Adrenal gland (tissue), 12 donors: Measurements from ENCODE around the gene CACNA1F. TPM values are rescaled to one million over a fixed set of nuclear protein-coding genes. Genes with fewer than 3 reads are reported as not detected.

ENCODE experiments used
- DNase-seq, 7 donors: peaks; one replicate each; pipeline ENCODE4 v3.0.0-alpha.2; 2019 to 2020
- H3K27ac ChIP-seq, 5 donors: fragments of 200-600 bp; sonication (generic) in 4 of 5; 1 replicate in 3 of 5; 2 replicates in 2 of 5; pipeline versions ENCODE4 v1.5.1 to v1.8.0; 2016 to 2020; ENCODE audit warnings: mild to moderate bottlenecking in 1 of 5
- H3K27me3 ChIP-seq: fragments of 200-600 bp; 2 replicates; pipeline ENCODE4 v1.8.0; 2021
- H3K36me3 ChIP-seq, 2 donors: fragments of 200-600 bp; replicated peaks in 1 of 2; 1 replicate in 1 of 2; 2 replicates in 1 of 2; pipeline versions ENCODE4 v1.5.1 to v1.8.0; 2018 to 2022
- H3K4me1 ChIP-seq, 2 donors: fragments of 200-600 bp; replicated peaks in 1 of 2; 1 replicate in 1 of 2; 2 replicates in 1 of 2; pipeline versions ENCODE4 v1.5.1 to v1.8.0; 2018 to 2021
- H3K4me3 ChIP-seq, 4 donors: fragments of 200-600 bp; sonication (generic) in 3 of 4; one replicate each; pipeline ENCODE4 v1.5.1; 2016 to 2018
- H3K9me3 ChIP-seq, 3 donors: fragments of 200-600 bp; sonication (generic) in 1 of 3; replicated peaks in 1 of 3; 1 replicate in 2 of 3; 2 replicates in 1 of 3; pipeline versions ENCODE4 v1.5.1 to v1.8.0; 2016 to 2021
- POLR2A ChIP-seq, 2 donors: fragments of 450-650 bp; IDR thresholded peaks; one replicate each; pipeline ENCODE4 v1.6.1; 2017; ENCODE audit warnings: antibody characterized with exemption in 2 of 2, mild to moderate bottlenecking in 2 of 2, moderate library complexity in 1 of 2
- WGBS, 4 donors: extraction: QIAGEN DNeasy Blood & Tissue Kit in 2 of 4; methylation state at CpG; one replicate each; pipeline versions ENCODE4 v1.1.5 to v1.1.7; 2013 to 2017; 5-methylcytosine and 5-hydroxymethylcytosine counted together
- intact Hi-C, 2 donors: fragments of 100-400 bp; cut with DNase I; formaldehyde crosslinking; loops; one replicate each; pipeline versions ENCODE4 v1.14.1 to v1.15.0; 2022 to 2023
- polyA plus RNA-seq, 3 donors: library from polyadenylated mRNA; stranded (reverse); fragments of 200-250 nt in 2 of 3; fragments of 350-450 nt in 1 of 3; fragmentation: Illumina TruSeq in 1 of 3; extraction: RNeasy Lipid Tissue Mini Kit (QIAGEN cat#74804) in 1 of 3; gene quantifications; one replicate each; pipeline ENCODE4 v1.2.3, GENCODE V29; 2013 to 2014
- total RNA-seq, 9 donors: library from RNA; depleted of rRNA in 4 of 9; stranded (reverse); fragments of >200 nt in 4 of 9; fragments of 120-200 nt in 1 of 9; fragmentation: NEBNext Ultra II Directional in 1 of 9; extraction: Animal tissue kit (Norgen Biotek cat#: 25700) in 1 of 9; gene quantifications; one replicate each; pipeline versions ENCODE4 v1.1.0 to v1.2.4, GENCODE V29; 2013 to 2023
- TF ChIP-seq, protein P1 (sequence below), 6 experiments: fragments of 450-650 bp in 4 of 6; fragments of 200-600 bp in 2 of 6; sonication (generic) in 1 of 6; IDR thresholded peaks; 1 replicate in 5 of 6; 2 replicates in 1 of 6; pipeline versions ENCODE4 v1.5.1 to v1.8.0; 2016 to 2021; ENCODE audit warnings: antibody characterized with exemption in 6 of 6, mild to moderate bottlenecking in 2 of 6, moderate library complexity in 1 of 6
- donor health status: healthy with polysubstance abuse.
- donor health status: Bipolar disorder and iron deficiency.
- donor health status: DM: yes; HTN: yes; CAD: no.
- donor health status: DM: no; HTN: no; CAD: no.
- donor health status: DM: no; HTN: no; CAD: no.
- donor health status: DM: yes; HTN: yes; CAD: no.

CACNA1F gene
- total and polyA plus RNA-seq, 12 donors: 0.13 to 0.24 (median 0.17) TPM; not detected in 7

DNA sequence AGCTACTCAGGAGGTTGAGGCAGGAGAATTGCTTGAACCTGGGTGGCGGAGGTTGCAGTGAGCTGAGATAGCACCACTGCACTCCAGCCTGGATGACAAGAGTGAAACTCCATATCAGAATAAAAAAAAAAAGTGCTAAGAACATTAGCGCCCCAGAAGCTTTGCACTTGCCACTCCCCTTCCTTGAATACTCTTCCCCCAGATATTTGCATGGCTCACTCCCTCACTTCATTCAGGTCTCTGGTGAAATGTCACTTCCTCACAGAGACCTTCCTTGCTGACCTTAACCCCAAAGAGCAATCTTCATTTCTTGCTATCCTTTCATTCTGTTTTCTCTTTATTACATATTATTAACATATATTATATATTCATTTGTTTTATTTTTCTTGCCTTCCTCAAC, 11.3 kb downstream of the CACNA1F start:
- 60 to 79% (median 74%) methylated on average over 2 of the region's 2 CpGs for WGBS, 4 donors
- no peaks in the 10 kb centered on the region for H3K27me3 ChIP-seq
- H3K36me3 ChIP-seq: no peaks in the 10 kb centered on the region
- no peak for TF ChIP-seq POLR2A (IDR thresholded peaks at IDR 0.05)
- TF ChIP-seq, protein P1, sequence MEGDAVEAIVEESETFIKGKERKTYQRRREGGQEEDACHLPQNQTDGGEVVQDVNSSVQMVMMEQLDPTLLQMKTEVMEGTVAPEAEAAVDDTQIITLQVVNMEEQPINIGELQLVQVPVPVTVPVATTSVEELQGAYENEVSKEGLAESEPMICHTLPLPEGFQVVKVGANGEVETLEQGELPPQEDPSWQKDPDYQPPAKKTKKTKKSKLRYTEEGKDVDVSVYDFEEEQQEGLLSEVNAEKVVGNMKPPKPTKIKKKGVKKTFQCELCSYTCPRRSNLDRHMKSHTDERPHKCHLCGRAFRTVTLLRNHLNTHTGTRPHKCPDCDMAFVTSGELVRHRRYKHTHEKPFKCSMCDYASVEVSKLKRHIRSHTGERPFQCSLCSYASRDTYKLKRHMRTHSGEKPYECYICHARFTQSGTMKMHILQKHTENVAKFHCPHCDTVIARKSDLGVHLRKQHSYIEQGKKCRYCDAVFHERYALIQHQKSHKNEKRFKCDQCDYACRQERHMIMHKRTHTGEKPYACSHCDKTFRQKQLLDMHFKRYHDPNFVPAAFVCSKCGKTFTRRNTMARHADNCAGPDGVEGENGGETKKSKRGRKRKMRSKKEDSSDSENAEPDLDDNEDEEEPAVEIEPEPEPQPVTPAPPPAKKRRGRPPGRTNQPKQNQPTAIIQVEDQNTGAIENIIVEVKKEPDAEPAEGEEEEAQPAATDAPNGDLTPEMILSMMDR (IDR thresholded peaks at IDR 0.05): no peak
- H3K4me3 ChIP-seq: no peak overlapping the region
- no peak overlapping the region for H3K27ac ChIP-seq
- intact Hi-C loops: no loop called here
- no peaks in the 10 kb centered on the region for H3K4me1 ChIP-seq
- DNase-seq: no peak
- no peaks in the 10 kb centered on the region for H3K9me3 ChIP-seq

DNA sequence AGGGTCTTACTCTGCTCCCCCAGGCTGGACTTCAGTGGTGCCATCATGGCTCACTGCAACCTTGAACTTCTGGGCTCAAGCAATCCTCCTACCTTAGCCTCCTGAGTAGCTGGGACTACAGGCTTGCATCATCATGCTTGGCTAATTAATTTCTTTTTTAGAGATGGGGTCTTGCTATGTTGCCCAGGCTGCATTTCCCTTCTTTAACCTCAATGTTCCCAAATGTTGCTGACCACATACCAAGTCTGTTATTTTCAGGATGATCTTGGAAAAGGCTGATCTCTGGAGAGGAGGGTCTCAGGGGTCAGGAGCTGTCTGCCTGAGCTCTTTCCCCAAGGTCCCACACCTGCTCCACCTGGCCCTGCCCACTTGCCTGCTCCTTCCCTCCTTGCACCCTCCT, 13.0 kb downstream of the CACNA1F start:
- DNase-seq: no peak
- H3K27ac ChIP-seq: no peak overlapping the region
- TF ChIP-seq, protein P1 (IDR thresholded peaks at IDR 0.05): no peak
- no peak for TF ChIP-seq POLR2A (IDR thresholded peaks at IDR 0.05)
- H3K4me1 ChIP-seq: no peaks in the 10 kb centered on the region
- no peaks in the 10 kb centered on the region for H3K9me3 ChIP-seq
- no peaks in the 10 kb centered on the region for H3K36me3 ChIP-seq
- no peak overlapping the region for H3K4me3 ChIP-seq
- H3K27me3 ChIP-seq: no peaks in the 10 kb centered on the region
- intact Hi-C loops: no loop called here

DNA sequence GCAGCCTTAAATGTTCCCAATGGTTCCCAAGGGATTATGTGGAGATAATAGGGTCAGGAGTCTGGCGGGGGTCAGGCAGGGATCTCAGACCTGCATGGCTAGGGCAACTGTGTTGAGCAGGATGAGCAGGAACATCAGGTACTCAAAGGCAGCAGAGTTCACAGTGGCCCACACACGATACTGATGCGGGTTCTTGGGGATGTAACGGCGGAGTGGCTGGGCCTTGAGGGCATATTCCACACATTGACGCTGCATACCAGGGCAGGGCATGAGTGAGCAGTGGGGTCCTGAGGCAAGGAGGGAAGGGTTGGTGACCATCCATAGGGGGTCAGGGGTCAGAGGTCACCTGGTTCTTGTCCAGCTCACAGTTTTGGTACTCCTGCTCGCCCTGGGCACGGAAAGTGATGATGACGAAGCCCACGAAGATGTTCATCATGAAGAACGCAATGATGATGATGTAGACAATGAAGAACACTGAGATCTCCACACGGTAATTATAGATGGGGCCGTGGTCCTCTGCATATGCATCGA, 18.1 kb downstream of the CACNA1F start:
- H3K36me3 ChIP-seq: no peaks in the 10 kb centered on the region
- no peaks in the 10 kb centered on the region for H3K27me3 ChIP-seq
- no peaks in the 10 kb centered on the region for H3K9me3 ChIP-seq
- TF ChIP-seq POLR2A (IDR thresholded peaks at IDR 0.05): no peak
- TF ChIP-seq, protein P1 (IDR thresholded peaks at IDR 0.05): no peak
- no peak overlapping the region for H3K27ac ChIP-seq
- H3K4me1 ChIP-seq: no peaks in the 10 kb centered on the region
- H3K4me3 ChIP-seq: no peak overlapping the region
- intact Hi-C loops: no loop called here
- no peak for DNase-seq
- 63 to 86% (median 72%) methylated on average over 5 to 14 of the region's 14 CpGs for WGBS, 4 donors

DNA sequence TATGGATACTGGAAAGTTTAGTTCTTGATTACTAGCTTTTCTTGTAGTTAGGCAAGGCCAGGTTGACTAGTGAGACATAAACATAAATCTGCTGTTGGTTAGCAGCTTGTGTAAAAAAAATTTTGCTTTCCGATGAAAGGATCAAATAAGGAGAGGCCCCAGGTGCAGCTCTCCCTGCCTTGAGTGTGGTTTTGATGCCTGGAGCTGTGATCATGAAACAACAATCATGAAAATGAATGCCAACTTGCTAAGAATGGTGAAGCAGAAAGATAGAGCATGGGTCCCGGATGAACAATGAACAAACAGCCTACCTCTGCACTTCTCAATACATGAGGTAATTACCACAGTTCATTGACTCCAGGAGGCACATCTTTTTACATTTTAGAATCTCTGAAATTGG, 18.7 kb downstream of the CACNA1F start:
- no peak for DNase-seq
- intact Hi-C loops: no loop called here
- Histone ChIP-seq H3K9me3 (no peaks in the 10 kb centered on the region), H3K4me1 (no peaks in the 10 kb centered on the region), H3K36me3 (no peaks in the 10 kb centered on the region), H3K27me3 (no peaks in the 10 kb centered on the region), H3K27ac (no peak overlapping the region), H3K4me3 (no peak overlapping the region)
- TF ChIP-seq POLR2A (IDR thresholded peaks at IDR 0.05): no peak
- TF ChIP-seq, protein P1 (IDR thresholded peaks at IDR 0.05): no peak
- 53 to 88% (median 71%) methylated on average over 2 of the region's 2 CpGs for WGBS, 4 donors
